C4-2B (cell line): ENCODE measurements around the gene LCA5L.

Experiments used
- H3K27ac ChIP-seq: fragments of 450-650 bp; 2 replicates; pipeline ENCODE4 v1.5.1; 2017
- CTCF ChIP-seq: fragments of 450-650 bp; conservative IDR thresholded peaks from 2 replicates; pipeline ENCODE4 v1.5.1; 2017; ENCODE audit warnings: mild to moderate bottlenecking
- ZFX ChIP-seq: fragments of 450-650 bp; IDR thresholded peaks from 2 replicates; pipeline ENCODE4 v1.6.1; 2017

LCA5L gene

GRCh38 chr21:39479164-39479813 lies 33.7 kb upstream of the LCA5L start:
- no peak for TF ChIP-seq CTCF
- TF ChIP-seq ZFX, result no peak
- H3K27ac ChIP-seq, result no peak overlapping the region

- H3K27ac ChIP-seq, result no peak overlapping the region
- no peak for TF ChIP-seq ZFX
- no peak for TF ChIP-seq CTCF
Observed at GRCh38 chr21:39474611-39475010, 29.0 kb upstream of the LCA5L start.

- H3K27ac ChIP-seq, result no peak overlapping the region
- TF ChIP-seq CTCF (no peak), ZFX (no peak)
Observed at GRCh38 chr21:39472786-39473185, 27.2 kb upstream of the LCA5L start.

GRCh38 chr21:39471598-39471997 lies 26.0 kb upstream of the LCA5L start:
- H3K27ac ChIP-seq, result no peak overlapping the region
- TF ChIP-seq CTCF (no peak), ZFX (no peak)

GRCh38 chr21:39468559-39468958 lies 23.0 kb upstream of the LCA5L start:
- no peak overlapping the region for H3K27ac ChIP-seq
- TF ChIP-seq CTCF, result no peak
- no peak for TF ChIP-seq ZFX

- H3K27ac ChIP-seq, result no peak overlapping the region
- TF ChIP-seq CTCF (no peak), ZFX (no peak)
Observed at GRCh38 chr21:39467746-39468145, 22.2 kb upstream of the LCA5L start.

- H3K27ac ChIP-seq, result no peak overlapping the region
- TF ChIP-seq CTCF (no peak), ZFX (no peak)
Observed at GRCh38 chr21:39466584-39466983, 21.0 kb upstream of the LCA5L start.
